A549 (cell line): ENCODE measurements around the gene AHCY. TPM values are rescaled to one million over a fixed set of nuclear protein-coding genes. Genes with fewer than 3 reads are reported as not detected.

Source experiments
- ATAC-seq, 2 experiments: fragments of 200-7000 bp in 1 of 2; fragments of >200 bp in 1 of 2; cut with Nextera tagmentation in 1 of 2; cut with Tn5 transposase in 1 of 2; 3 replicates each; pipeline versions ENCODE4 v1.8.0 to v1.9.1; 2018 to 2020; ENCODE audit warnings: mild to moderate bottlenecking in 1 of 2, moderate library complexity in 1 of 2
- CTCF ChIA-PET: fragments of 300-600 bp; sonication (Branson Sonifier 250); formaldehyde crosslinking; extraction: SDS; loops from one replicate; lab custom pipeline; 2021; ENCODE audit warnings: antibody characterized with exemption, inconsistent platforms; lab: Yijun Ruan, JAX
- POLR2A ChIA-PET: fragments of 350-600 bp; formaldehyde crosslinking; extraction: SDS; loops from one replicate; lab custom pipeline; 2021; ENCODE audit warnings: antibody characterized with exemption, inconsistent platforms; lab: Yijun Ruan, JAX
- DNase-seq, 2 experiments: peaks; one replicate each; pipeline versions ENCODE4 v3.0.0 to v3.0.0-alpha.2; 2011 to 2016; ENCODE audit warnings: low read depth in 1 of 2, low spot score in 1 of 2
- FAIRE-seq: peaks from 2 replicates; lab custom pipeline; 2011; peaks lifted over from hg19 to GRCh38; lab: Jason Lieb, UNC
- H3K27ac ChIP-seq, 2 experiments: fragments of >200 bp; sonication (Bioruptor Twin); formaldehyde crosslinking; 3 replicates each; pipeline ENCODE4 v1.5.1; 2016 to 2017
- H3K4me1 ChIP-seq: fragments of >200 bp; sonication (Bioruptor Twin); formaldehyde crosslinking; 3 replicates; pipeline ENCODE4 v1.6.1; 2016
- H3K4me2 ChIP-seq: fragments of >200 bp; sonication (Bioruptor Twin); formaldehyde crosslinking; 3 replicates; pipeline ENCODE4 v1.6.1; 2016
- H3K4me3 ChIP-seq: fragments of >200 bp; sonication (Bioruptor Twin); formaldehyde crosslinking; 3 replicates; pipeline ENCODE4 v1.5.1; 2016
- H3K9me3 ChIP-seq: fragments of >200 bp; sonication (Bioruptor Twin); formaldehyde crosslinking; 3 replicates; pipeline ENCODE4 v1.6.1; 2016
- BHLHE40 ChIP-seq: IDR thresholded peaks from 2 replicates; pipeline ENCODE4 v1.6.1; 2012; ENCODE audit warnings: low read depth, low read length, inconsistent platforms
- CBX2 ChIP-seq: fragments of 200-600 bp; sonication (generic); IDR thresholded peaks from 2 replicates; pipeline ENCODE4 v1.6.1; 2016; ENCODE audit warnings: low read depth, mild to moderate bottlenecking, borderline replicate concordance
- CEBPB ChIP-seq, 2 experiments: fragments of >200 bp in 1 of 2; sonication (Bioruptor Twin) in 1 of 2; formaldehyde crosslinking in 1 of 2; IDR thresholded peaks; 2 replicates each; pipeline ENCODE4 v1.6.1; 2012 to 2016
- EP300 ChIP-seq, 2 experiments: fragments of >200 bp; sonication (Bioruptor Twin); formaldehyde crosslinking; IDR thresholded peaks; 2 replicates in 1 of 2; 3 replicates in 1 of 2; pipeline ENCODE4 v1.6.1; 2016 to 2017
- ESRRA ChIP-seq: fragments of 150-350 bp; IDR thresholded peaks from 2 replicates; pipeline ENCODE4 v1.6.1; 2014; ENCODE audit warnings: mild to moderate bottlenecking, low read length, borderline replicate concordance
- FOSB ChIP-seq: fragments of 250-450 bp; sonication (Bioruptor Pico); IDR thresholded peaks from 2 replicates; pipeline ENCODE4 v1.5.0; 2020; ENCODE audit warnings: mild to moderate bottlenecking, moderate library complexity
- FOXS1 ChIP-seq: fragments of 250-450 bp; sonication (Bioruptor Pico); IDR thresholded peaks from 2 replicates; pipeline ENCODE4 v1.5.0; 2020; ENCODE audit warnings: mild to moderate bottlenecking, moderate library complexity
- GATA3 ChIP-seq: IDR thresholded peaks from 2 replicates; pipeline ENCODE4 v1.6.1; 2012; ENCODE audit warnings: borderline replicate concordance
- HDAC2 ChIP-seq: fragments of 200-600 bp; sonication (generic); IDR thresholded peaks from 2 replicates; pipeline ENCODE4 v1.6.1; 2016
- HOXA7 ChIP-seq: fragments of 250-450 bp; sonication (Bioruptor Pico); IDR thresholded peaks from 2 replicates; pipeline ENCODE4 v1.5.0; 2020; ENCODE audit warnings: mild to moderate bottlenecking, moderate library complexity
- HOXB13 ChIP-seq: fragments of 250-450 bp; sonication (Bioruptor Pico); IDR thresholded peaks from 2 replicates; pipeline ENCODE4 v1.5.0; 2020; ENCODE audit warnings: low read depth, mild to moderate bottlenecking, moderate library complexity
- JUN ChIP-seq, 2 experiments: fragments of >200 bp; sonication (Bioruptor Twin); formaldehyde crosslinking; IDR thresholded peaks; 2 replicates in 1 of 2; 3 replicates in 1 of 2; pipeline ENCODE4 v1.6.1; 2016 to 2017
- JUNB ChIP-seq: fragments of >200 bp; sonication (Bioruptor Twin); formaldehyde crosslinking; IDR thresholded peaks from 2 replicates; pipeline ENCODE4 v1.6.1; 2016
- MAZ ChIP-seq: fragments of 150-350 bp; IDR thresholded peaks from 2 replicates; pipeline ENCODE4 v1.6.1; 2014; ENCODE audit warnings: antibody characterized with exemption, low read depth, low read length, borderline replicate concordance
- POLR2A ChIP-seq: IDR thresholded peaks from 2 replicates; pipeline ENCODE4 v1.6.1; 2012; ENCODE audit warnings: mild to moderate bottlenecking, low read length
- RFX5 ChIP-seq: fragments of 450-650 bp; IDR thresholded peaks from 2 replicates; pipeline ENCODE4 v1.7.1; 2014; ENCODE audit warnings: antibody characterized with exemption, mild to moderate bottlenecking, moderate library complexity
- SMC3 ChIP-seq: fragments of >200 bp; sonication (Bioruptor Twin); formaldehyde crosslinking; IDR thresholded peaks from 3 replicates; pipeline ENCODE4 v1.6.1; 2018; ENCODE audit warnings: inconsistent platforms
- TP53 ChIP-seq: fragments of 250-450 bp; sonication (Bioruptor Pico); IDR thresholded peaks from 2 replicates; pipeline ENCODE4 v1.5.0; 2021; ENCODE audit warnings: mild to moderate bottlenecking, moderate library complexity
- WGBS: methylation state at CpG from one replicate; pipeline ENCODE4 v1.1.6; 2017; ENCODE audit errors: missing lambda C conversion rate; 5-methylcytosine and 5-hydroxymethylcytosine counted together
- polyA plus RNA-seq, 4 experiments: library from polyadenylated mRNA; depleted of rRNA in 3 of 4; stranded (reverse); fragments of >200 nt; fragmentation: RNase III in 1 of 4; extraction: RNeasy Plus Mini Kit Qiagen cat#74134 plus additional on column Dnase treatment in 1 of 4; gene quantifications; 2 replicates in 3 of 4; 3 replicates in 1 of 4; pipeline ENCODE4 v1.2.3, GENCODE V29; 2011 to 2017
- TF ChIP-seq, protein P1 (sequence below): fragments of 250-450 bp; sonication (Bioruptor Pico); IDR thresholded peaks from 2 replicates; pipeline ENCODE4 v1.5.0; 2021; ENCODE audit warnings: mild to moderate bottlenecking, moderate library complexity, borderline replicate concordance
- TF ChIP-seq, protein P2 (sequence below): IDR thresholded peaks from 2 replicates; pipeline ENCODE4 v1.6.1; 2012
- TF ChIP-seq, protein P3 (sequence below): fragments of >200 bp; sonication (Bioruptor Twin); formaldehyde crosslinking; IDR thresholded peaks from 3 replicates; pipeline ENCODE4 v1.5.1; 2016
- TF ChIP-seq, protein P4 (sequence below): fragments of 250-450 bp; sonication (Bioruptor Pico); IDR thresholded peaks from 2 replicates; pipeline ENCODE4 v1.5.0; 2020; ENCODE audit warnings: low read depth, mild to moderate bottlenecking, moderate library complexity
- TF ChIP-seq, protein P5 (sequence below): fragments of >200 bp; sonication (Bioruptor Twin); formaldehyde crosslinking; IDR thresholded peaks from 2 replicates; pipeline ENCODE4 v1.6.1; 2016

Gene AHCY
- polyA plus RNA-seq, 2 of the 4 experiments (the other 2 are of a cell fraction): 274 to 290 TPM

DNA sequence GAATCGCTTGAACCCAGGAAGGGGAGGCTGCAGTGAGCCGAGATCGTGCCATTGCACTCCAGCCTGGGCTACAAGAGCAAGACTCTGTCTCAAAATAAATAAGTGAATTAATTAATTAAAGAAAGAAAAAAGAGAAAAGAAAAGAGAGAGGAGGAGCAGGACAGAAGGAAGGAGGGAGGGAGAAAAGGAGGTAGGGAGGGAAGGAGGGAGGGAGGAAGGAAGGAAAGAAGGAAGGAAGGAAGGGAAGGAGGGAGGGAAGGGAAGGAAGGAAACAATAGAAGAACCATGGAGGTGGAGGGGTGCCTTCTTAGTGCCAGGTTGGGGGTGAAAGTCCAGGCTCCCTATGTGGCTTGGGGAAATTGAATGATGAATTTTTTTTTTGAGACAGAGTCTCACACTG lies 6.5 kb upstream of the AHCY start (continued):
- no peak for TF ChIP-seq MAZ
- TF ChIP-seq, protein P1, sequence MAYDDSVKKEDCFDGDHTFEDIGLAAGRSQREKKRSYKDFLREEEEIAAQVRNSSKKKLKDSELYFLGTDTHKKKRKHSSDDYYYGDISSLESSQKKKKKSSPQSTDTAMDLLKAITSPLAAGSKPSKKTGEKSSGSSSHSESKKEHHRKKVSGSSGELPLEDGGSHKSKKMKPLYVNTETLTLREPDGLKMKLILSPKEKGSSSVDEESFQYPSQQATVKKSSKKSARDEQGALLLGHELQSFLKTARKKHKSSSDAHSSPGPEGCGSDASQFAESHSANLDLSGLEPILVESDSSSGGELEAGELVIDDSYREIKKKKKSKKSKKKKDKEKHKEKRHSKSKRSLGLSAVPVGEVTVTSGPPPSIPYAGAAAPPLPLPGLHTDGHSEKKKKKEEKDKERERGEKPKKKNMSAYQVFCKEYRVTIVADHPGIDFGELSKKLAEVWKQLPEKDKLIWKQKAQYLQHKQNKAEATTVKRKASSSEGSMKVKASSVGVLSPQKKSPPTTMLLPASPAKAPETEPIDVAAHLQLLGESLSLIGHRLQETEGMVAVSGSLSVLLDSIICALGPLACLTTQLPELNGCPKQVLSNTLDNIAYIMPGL: no peak
- TF ChIP-seq FOXS1: no peak

DNA sequence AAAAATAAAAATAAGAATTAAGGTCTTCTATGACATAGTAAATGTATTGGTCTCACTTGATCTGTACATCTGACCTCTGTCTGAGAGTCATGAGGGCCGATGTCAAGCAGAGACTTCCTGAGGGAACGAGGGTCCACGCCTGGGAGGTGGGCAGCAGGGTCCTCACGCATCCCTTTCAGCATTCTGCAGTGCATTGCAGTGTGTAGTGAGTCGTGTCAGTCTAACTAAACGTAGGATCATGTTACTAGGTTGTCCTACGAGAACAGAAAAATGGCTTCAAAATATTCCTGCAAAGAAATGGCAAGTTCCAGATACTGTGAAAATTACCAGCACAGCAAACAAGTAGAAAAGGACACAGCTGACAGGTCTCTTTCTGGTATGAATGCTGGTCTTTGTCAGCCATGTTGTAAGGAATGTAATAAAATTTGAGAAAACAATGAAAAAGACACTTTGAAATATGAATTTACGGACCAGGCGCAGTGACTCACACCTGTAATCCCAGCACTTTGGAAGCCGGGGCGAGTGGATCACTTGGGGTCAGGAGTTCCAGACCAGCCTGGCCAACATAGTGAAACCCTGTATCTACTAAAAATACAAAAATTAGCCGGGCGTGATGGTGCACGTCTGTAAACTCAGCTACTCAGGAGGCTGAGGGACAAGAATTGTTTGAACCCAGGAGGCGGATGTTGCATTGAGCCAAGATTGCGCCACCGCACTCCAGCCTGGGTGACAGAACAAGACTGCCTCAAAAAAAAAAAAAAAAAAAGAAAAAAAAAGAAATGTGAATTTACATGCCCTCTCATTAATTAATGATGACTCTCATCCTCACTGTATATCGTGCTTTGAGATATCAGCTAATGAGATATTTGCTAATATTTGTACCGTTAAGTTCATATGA lies 2.4 kb upstream of the AHCY start:
- no peak overlapping the region for H3K4me3 ChIP-seq
- ChIA-PET CTCF (interaction anchor here (0.6 to 1.0 kb wide), 3 partner anchors 13 to 115 kb away, joined by 3 to 4 read pairs (median 3); no protein-coding TSS in a partner anchor), POLR2A (no interaction called here)
- peaks cover 22% of the 10 kb centered on the region for H3K4me1 ChIP-seq
- DNase-seq: no peak
- no peak overlapping the region for H3K27ac ChIP-seq
- TF ChIP-seq SMC3 (no peak), HDAC2 (no peak), JUNB (no peak), CEBPB (IDR thresholded peaks at IDR 0.05) (no peak)
- TF ChIP-seq, protein P2, sequence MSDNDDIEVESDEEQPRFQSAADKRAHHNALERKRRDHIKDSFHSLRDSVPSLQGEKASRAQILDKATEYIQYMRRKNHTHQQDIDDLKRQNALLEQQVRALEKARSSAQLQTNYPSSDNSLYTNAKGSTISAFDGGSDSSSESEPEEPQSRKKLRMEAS: no peak
- H3K4me2 ChIP-seq: no peak overlapping the region
- ATAC-seq: no peak
- no peak for FAIRE-seq
- 84% methylated on average over 19 of the region's 19 CpGs for WGBS
- no peaks in the 10 kb centered on the region for H3K9me3 ChIP-seq

DNA sequence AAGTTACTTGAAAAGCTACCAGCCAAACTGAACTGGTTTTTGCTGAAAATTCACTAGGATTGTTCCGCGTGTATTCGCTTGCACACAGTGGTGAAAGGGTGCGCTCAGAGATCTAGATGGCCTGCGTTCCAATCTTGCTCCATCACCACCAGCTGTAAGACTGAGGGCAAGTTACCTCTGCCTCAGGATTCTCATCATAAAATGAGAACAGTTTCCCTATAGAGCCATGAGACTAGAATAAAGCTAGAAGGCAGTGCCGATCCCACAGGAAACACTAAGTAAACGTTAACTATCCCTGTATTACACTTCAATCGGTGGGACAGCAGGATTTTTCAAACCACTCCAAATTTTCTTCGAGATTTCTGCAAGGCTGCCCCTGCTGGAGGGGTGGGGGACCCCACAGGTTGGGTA lies 838 bp downstream of the AHCY start:
- FAIRE-seq: no peak

DNA sequence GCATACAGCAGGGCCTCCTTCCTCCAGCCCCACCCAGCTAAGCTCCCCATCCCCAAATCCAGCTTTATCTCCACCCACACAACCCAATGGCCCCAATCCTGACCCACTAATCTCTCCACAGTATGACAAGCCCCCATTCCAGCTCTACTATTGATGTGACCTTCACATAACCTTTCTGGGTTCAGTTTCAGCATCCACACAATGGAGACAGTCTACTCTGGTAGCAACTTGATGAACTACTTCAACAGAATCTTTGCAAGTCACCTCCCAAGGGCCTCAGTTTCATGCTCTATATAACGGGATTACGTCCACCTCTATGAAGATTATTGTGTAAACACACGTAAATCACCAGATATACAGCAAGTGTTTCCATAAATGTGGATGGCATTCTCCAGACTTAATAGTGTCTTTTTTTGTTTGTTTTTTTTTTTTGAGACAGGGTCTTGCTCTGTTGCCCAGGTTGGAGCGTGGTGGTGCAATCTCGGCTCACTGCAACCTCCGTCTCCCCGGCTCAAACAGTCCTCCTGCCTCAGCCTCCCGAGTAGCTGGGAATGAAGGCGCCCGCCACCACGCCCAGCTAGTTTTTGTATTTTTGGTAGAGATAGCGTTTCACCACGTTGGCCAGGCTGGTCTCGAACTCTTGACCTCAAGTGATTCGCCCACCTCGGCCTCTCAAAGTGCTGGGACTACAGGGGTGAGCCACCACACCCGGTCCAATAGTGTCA lies 1.4 kb downstream of the AHCY start:
- H3K4me2 ChIP-seq: peak overlapping the region; percentile 92
- TF ChIP-seq JUN (IDR thresholded peaks at IDR 0.05): 0 out of 5 replicates have a peak, but pooled peaks of 1 of the 2 experiments have one; percentile 12
- peak; percentile 79; the same call in 1 of the 2 replicates for TF ChIP-seq ESRRA
- TF ChIP-seq, protein P3, sequence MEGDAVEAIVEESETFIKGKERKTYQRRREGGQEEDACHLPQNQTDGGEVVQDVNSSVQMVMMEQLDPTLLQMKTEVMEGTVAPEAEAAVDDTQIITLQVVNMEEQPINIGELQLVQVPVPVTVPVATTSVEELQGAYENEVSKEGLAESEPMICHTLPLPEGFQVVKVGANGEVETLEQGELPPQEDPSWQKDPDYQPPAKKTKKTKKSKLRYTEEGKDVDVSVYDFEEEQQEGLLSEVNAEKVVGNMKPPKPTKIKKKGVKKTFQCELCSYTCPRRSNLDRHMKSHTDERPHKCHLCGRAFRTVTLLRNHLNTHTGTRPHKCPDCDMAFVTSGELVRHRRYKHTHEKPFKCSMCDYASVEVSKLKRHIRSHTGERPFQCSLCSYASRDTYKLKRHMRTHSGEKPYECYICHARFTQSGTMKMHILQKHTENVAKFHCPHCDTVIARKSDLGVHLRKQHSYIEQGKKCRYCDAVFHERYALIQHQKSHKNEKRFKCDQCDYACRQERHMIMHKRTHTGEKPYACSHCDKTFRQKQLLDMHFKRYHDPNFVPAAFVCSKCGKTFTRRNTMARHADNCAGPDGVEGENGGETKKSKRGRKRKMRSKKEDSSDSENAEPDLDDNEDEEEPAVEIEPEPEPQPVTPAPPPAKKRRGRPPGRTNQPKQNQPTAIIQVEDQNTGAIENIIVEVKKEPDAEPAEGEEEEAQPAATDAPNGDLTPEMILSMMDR: no peak
- TF ChIP-seq HDAC2: no peak
- TF ChIP-seq POLR2A: no peak
- POLR2A ChIA-PET: interaction anchor here (0.6 to 1.7 kb wide), 4 partner anchors 13 to 216 kb away, joined by 3 to 7 read pairs (median 4); partner anchors contain the start of gene ITCH
- no peak for ATAC-seq
- CTCF ChIA-PET: interaction anchor here (1.1 to 4.2 kb wide), 4 partner anchors 10 to 221 kb away, joined by 3 to 35 read pairs (median 7); no protein-coding TSS in a partner anchor
- no peak for FAIRE-seq
- peaks cover 42% of the 10 kb centered on the region for H3K4me1 ChIP-seq
- H3K9me3 ChIP-seq: no peaks in the 10 kb centered on the region
- no peak for DNase-seq
- peak overlapping the region; percentile 87 to 94 for H3K27ac ChIP-seq
- WGBS: 75% methylated on average over 17 of the region's 17 CpGs
- peak overlapping the region; percentile 90 for H3K4me3 ChIP-seq

More for the DNA sequence above, 838 bp downstream of the AHCY start:
- peak in 1 of 2 experiments; percentile 0; a peak in 2 of 6 replicates for ATAC-seq
- H3K4me2 ChIP-seq: peak overlapping the region; percentile 92
- peak in 1 of 2 experiments; percentile 33 for DNase-seq
- no peaks in the 10 kb centered on the region for H3K9me3 ChIP-seq
- TF ChIP-seq GATA3 (no peak), JUN (IDR thresholded peaks at IDR 0.05) (no peak), FOSB (no peak), HOXA7 (CRISPR knock-in tag) (no peak), HOXB13 (CRISPR knock-in tag) (no peak), RFX5 (no peak), EP300 (IDR thresholded peaks at IDR 0.05) (no peak), CEBPB (IDR thresholded peaks at IDR 0.05) (no peak), CBX2 (no peak), TP53 (CRISPR knock-in tag) (no peak), BHLHE40 (no peak)
- TF ChIP-seq, protein P4, sequence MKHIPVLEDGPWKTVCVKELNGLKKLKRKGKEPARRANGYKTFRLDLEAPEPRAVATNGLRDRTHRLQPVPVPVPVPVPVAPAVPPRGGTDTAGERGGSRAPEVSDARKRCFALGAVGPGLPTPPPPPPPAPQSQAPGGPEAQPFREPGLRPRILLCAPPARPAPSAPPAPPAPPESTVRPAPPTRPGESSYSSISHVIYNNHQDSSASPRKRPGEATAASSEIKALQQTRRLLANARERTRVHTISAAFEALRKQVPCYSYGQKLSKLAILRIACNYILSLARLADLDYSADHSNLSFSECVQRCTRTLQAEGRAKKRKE (CRISPR knock-in tag): no peak
- TF ChIP-seq, protein P5, sequence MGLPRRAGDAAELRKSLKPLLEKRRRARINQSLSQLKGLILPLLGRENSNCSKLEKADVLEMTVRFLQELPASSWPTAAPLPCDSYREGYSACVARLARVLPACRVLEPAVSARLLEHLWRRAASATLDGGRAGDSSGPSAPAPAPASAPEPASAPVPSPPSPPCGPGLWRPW: no peak
- 15% methylated on average over 9 of the region's 9 CpGs for WGBS
- POLR2A ChIA-PET: interaction anchor here (0.6 to 1.7 kb wide), 9 partner anchors 9 to 729 kb away, joined by 3 to 11 read pairs (median 4); partner anchors contain the start of genes DYNLRB1 and ITCH
- H3K4me1 ChIP-seq: peaks cover 36% of the 10 kb centered on the region
- peak overlapping the region; percentile 90 for H3K4me3 ChIP-seq
- peak overlapping the region; percentile 87 to 94 for H3K27ac ChIP-seq
- CTCF ChIA-PET: interaction anchor here (1.2 to 4.2 kb wide), 3 partner anchors 10 to 221 kb away, joined by 3 to 35 read pairs (median 11); no protein-coding TSS in a partner anchor
